PC-3 (cell line): Measurements from ENCODE around the gene LXN. TPM values are rescaled to one million over a fixed set of nuclear protein-coding genes. Genes with fewer than 3 reads are reported as not detected.

Source experiments
- total RNA-seq: library from RNA; depleted of rRNA; stranded (reverse); fragments of >200 nt; gene quantifications from 2 replicates; pipeline ENCODE4 v1.2.3, GENCODE V29; 2014; rRNA removed

LXN gene
- total RNA-seq, 1 experiment from 2014 or later, result 471 TPM

Other genes with a start within 250 kb of the LXN start
- gene MLF1, start 101.5 kb downstream of the LXN start, total RNA-seq, result 11.9 and 15.6 TPM in 2 replicates
- gene GFM1, start 28.1 kb downstream of the LXN start, total RNA-seq, result 37.5 and 53.0 TPM in 2 replicates
- 0.73 TPM in 1 of 2 replicates, not detected in the other for gene RARRES1, start 59.8 kb upstream of the LXN start, total RNA-seq
- gene MFSD1, start 129.4 kb upstream of the LXN start, total RNA-seq, result 45.2 and 45.3 TPM in 2 replicates